SU-DHL-6 (cell line): ENCODE measurements around the gene AGO4.

Experiments
- H2AFZ ChIP-seq: fragments of 200-600 bp; sonication (generic); 2 replicates; pipeline ENCODE4 v1.6.1; 2014; ENCODE audit warnings: low read depth, mild to moderate bottlenecking, moderate library complexity, mixed read lengths, antibody characterized with exemption, low read length; ENCODE audit not compliant: severe bottlenecking
- H3F3A ChIP-seq: fragments of 200-600 bp; shearing (Covaris generic); 2 replicates; pipeline ENCODE4 v1.6.0; 2016; ENCODE audit warnings: antibody characterized with exemption, mild to moderate bottlenecking; ENCODE audit not compliant: insufficient read depth
- H3K27ac ChIP-seq: fragments of 200-600 bp; sonication (generic); 2 replicates; pipeline ENCODE4 v1.5.1; 2016; ENCODE audit warnings: low read depth, mild to moderate bottlenecking, low read length, moderate library complexity, mixed read lengths
- H3K27me3 ChIP-seq: fragments of 200-600 bp; sonication (generic), shearing (Covaris generic); 2 replicates; pipeline ENCODE4 v1.6.0; 2014; ENCODE audit warnings: mild to moderate bottlenecking, low read length
- H3K36me3 ChIP-seq: fragments of 200-600 bp; sonication (generic); 2 replicates; pipeline ENCODE4 v1.6.1; 2014; ENCODE audit warnings: mild to moderate bottlenecking, low read length, mixed read lengths
- H3K4me2 ChIP-seq: fragments of 300-600, 200-600 bp; shearing (Covaris generic), sonication (generic); 2 replicates; pipeline ENCODE4 v1.6.0; 2014; ENCODE audit warnings: low read length, low read depth, mild to moderate bottlenecking; ENCODE audit not compliant: poor library complexity, severe bottlenecking
- H3K4me3 ChIP-seq: fragments of 200-600 bp; sonication (generic); 2 replicates; pipeline ENCODE4 v1.5.1; 2014; ENCODE audit warnings: antibody characterized with exemption, low read length, mild to moderate bottlenecking, mixed read lengths; ENCODE audit not compliant: insufficient read depth, poor library complexity, severe bottlenecking
- H3K79me2 ChIP-seq: fragments of 200-600 bp; sonication (generic); 2 replicates; pipeline ENCODE4 v1.6.1; 2014; ENCODE audit warnings: mild to moderate bottlenecking, low read length, moderate library complexity; ENCODE audit not compliant: insufficient read depth
- H3K9ac ChIP-seq: fragments of 200-600 bp; sonication (generic); 2 replicates; pipeline ENCODE4 v1.7.0; 2014; ENCODE audit warnings: mild to moderate bottlenecking, low read length
- H3K9me2 ChIP-seq: fragments of 200-600 bp; sonication (generic); replicated peaks from 2 replicates; pipeline ENCODE4 v1.6.1; 2014; ENCODE audit warnings: low read length; ENCODE audit not compliant: insufficient read depth
- H3K9me3 ChIP-seq: fragments of 200-600 bp; sonication (generic); 2 replicates; pipeline ENCODE4 v1.6.1; 2014; ENCODE audit warnings: low read length, mixed read lengths; ENCODE audit not compliant: insufficient read depth
- H4K20me1 ChIP-seq: fragments of 200-600 bp; sonication (generic); 2 replicates; pipeline ENCODE4 v1.6.1; 2014; ENCODE audit warnings: low read depth, mild to moderate bottlenecking, antibody characterized with exemption, low read length, moderate library complexity, mixed read lengths
- EZH2phosphoT487 ChIP-seq: fragments of 200-600 bp; sonication (generic), shearing (Covaris generic); conservative IDR thresholded peaks from 2 replicates; pipeline ENCODE4 v1.6.1; 2018; ENCODE audit warnings: mild to moderate bottlenecking, antibody characterized with exemption, low read length, moderate library complexity, mixed read lengths
- TF ChIP-seq, protein P1 (sequence below): fragments of 200-600 bp; sonication (generic); IDR thresholded peaks from one replicate; pipeline ENCODE4 v1.5.1; 2017; ENCODE audit warnings: antibody characterized with exemption, mild to moderate bottlenecking, low read length, moderate library complexity; ENCODE audit not compliant: insufficient read depth, poor library complexity, severe bottlenecking

Gene AGO4

DNA sequence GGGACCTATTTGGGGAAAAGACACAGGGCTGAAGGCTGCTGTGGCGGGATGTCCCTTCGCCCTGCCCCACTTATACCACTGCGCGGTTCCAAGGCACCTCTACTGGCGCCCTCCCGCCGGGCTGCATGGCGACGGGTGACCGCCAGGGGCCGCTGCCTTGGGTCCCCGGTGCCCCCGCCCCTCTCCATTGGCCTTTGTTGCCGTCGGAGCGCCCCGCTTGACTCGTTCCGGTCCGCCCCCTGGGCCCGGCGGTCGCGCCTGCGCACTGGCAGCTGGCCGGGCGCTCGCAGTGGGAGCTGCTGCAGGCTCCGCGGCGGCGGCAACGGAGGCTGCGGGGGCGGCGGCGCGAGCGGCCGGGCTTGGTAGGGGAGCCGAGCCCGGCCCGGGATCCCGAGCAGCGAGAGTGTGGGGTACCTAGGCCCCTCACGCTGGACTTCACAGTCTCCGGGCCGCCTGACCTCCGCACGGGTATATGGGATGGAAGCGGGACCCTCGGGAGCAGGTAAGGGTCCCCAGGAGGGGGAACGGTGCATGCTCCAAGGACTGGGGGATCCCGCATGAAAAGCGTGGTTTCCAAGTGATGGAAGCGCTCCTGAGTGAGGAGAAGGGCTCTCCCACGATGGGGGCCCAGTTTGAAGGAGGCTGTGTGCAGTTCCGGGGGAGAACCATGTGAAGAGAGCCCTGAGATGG, 75.3 kb downstream of the AGO4 start, which contains the start of gene AGO1:
AGO1 (plus strand) TSS at position 265 of the 690 bp plus-strand sequence; CDS start at position 478, 213 bp downstream.
- Histone ChIP-seq H4K20me1 (peaks cover 4% of the 10 kb centered on the region; the same call in 1 of the 2 replicates), H3K9ac (peak within 1 kb of the TSS; percentile 99), H3K4me3 (peak within 1 kb of the TSS; percentile 97), H3K36me3 (no peaks in the 10 kb centered on the region), H3K27me3 (no peaks in the 10 kb centered on the region), H3K27ac (peak within 1 kb of the TSS; percentile 52), H3K9me2 (no peaks in the 10 kb centered on the region), H3K79me2 (peaks cover 33% of the 10 kb centered on the region), H3K4me2 (peak within 1 kb of the TSS; percentile 86), H3F3A (peaks cover 13% of the 10 kb centered on the region), H2AFZ (peak within 1 kb of the TSS; percentile 92), H3K9me3 (no peaks in the 10 kb centered on the region)
- TF ChIP-seq EZH2phosphoT487 = no peak
- TF ChIP-seq, protein P1, sequence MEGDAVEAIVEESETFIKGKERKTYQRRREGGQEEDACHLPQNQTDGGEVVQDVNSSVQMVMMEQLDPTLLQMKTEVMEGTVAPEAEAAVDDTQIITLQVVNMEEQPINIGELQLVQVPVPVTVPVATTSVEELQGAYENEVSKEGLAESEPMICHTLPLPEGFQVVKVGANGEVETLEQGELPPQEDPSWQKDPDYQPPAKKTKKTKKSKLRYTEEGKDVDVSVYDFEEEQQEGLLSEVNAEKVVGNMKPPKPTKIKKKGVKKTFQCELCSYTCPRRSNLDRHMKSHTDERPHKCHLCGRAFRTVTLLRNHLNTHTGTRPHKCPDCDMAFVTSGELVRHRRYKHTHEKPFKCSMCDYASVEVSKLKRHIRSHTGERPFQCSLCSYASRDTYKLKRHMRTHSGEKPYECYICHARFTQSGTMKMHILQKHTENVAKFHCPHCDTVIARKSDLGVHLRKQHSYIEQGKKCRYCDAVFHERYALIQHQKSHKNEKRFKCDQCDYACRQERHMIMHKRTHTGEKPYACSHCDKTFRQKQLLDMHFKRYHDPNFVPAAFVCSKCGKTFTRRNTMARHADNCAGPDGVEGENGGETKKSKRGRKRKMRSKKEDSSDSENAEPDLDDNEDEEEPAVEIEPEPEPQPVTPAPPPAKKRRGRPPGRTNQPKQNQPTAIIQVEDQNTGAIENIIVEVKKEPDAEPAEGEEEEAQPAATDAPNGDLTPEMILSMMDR = peak; percentile 87

DNA sequence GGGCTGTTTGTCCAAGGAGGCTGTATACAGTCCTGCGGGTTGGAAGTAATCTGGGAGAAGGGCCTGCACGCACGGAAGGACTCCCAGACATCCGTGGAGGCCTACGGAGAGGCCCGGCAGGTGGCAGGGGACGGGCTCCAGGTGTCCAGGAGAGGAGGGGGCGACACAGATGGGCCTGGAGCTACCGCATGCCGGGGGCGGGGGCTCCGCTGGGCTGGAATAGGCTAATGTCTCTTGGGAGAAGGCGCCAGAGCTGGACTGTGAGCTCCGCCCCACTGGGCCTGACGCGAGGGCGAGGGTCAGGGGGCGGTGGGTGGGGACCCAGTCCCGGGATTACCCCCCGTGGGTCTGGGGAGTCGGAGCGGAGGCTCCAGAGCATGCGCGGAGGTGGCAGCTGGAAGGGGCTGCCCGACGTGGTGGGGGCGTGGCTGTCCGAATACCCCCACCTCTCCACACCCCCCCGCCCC, 75.9 kb downstream of the AGO4 start:
- Histone ChIP-seq H3K9me2 (no peaks in the 10 kb centered on the region), H3K27ac (peak overlapping the region; percentile 52), H2AFZ (peak overlapping the region; percentile 92), H3K79me2 (peaks cover 34% of the 10 kb centered on the region), H3K36me3 (no peaks in the 10 kb centered on the region), H3K4me2 (peak overlapping the region; percentile 86), H3F3A (peaks cover 13% of the 10 kb centered on the region), H3K9ac (peak overlapping the region; percentile 99), H3K9me3 (no peaks in the 10 kb centered on the region), H4K20me1 (peaks cover 4% of the 10 kb centered on the region; the same call in 1 of the 2 replicates), H3K4me3 (peak overlapping the region; percentile 97), H3K27me3 (no peaks in the 10 kb centered on the region)
- TF ChIP-seq, protein P1 = no peak
- no peak for TF ChIP-seq EZH2phosphoT487

DNA sequence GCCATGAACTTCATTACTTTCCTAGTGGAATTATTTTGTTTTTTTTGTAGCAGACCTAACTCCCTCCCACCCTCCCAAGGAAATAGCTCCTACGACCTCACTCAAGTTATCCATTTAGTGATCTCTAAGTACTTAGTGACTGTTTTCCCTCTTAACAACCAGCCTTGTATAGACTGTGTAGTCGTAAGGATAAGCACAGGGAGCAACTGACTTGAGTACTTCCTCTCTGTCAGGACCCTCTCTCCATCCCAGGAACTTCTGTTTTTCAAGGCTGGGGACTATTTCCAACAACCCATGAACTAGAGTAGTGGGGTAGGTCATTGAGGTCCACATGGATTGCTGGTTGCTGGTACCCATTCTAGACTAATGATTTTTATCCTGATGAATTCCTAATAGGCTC, 77.1 kb downstream of the AGO4 start:
- Histone ChIP-seq H3K9me2 (no peaks in the 10 kb centered on the region), H3K4me3 (no peak overlapping the region), H3K4me2 (no peak overlapping the region), H3K36me3 (no peaks in the 10 kb centered on the region), H4K20me1 (peaks cover 4% of the 10 kb centered on the region; the same call in 1 of the 2 replicates), H3F3A (peaks cover 13% of the 10 kb centered on the region), H2AFZ (no peak overlapping the region), H3K27ac (no peak overlapping the region), H3K79me2 (peaks cover 34% of the 10 kb centered on the region), H3K27me3 (no peaks in the 10 kb centered on the region), H3K9me3 (no peaks in the 10 kb centered on the region), H3K9ac (no peak overlapping the region)
- TF ChIP-seq, protein P1 = no peak
- no peak for TF ChIP-seq EZH2phosphoT487
